ENCODE data around the gene INA.
"Not testable (repeated sequence)": the region's sequence is repeated elsewhere in the genome, so short reads cannot be mapped to it uniquely, and the experiment has no call there.

The INA gene

DNA sequence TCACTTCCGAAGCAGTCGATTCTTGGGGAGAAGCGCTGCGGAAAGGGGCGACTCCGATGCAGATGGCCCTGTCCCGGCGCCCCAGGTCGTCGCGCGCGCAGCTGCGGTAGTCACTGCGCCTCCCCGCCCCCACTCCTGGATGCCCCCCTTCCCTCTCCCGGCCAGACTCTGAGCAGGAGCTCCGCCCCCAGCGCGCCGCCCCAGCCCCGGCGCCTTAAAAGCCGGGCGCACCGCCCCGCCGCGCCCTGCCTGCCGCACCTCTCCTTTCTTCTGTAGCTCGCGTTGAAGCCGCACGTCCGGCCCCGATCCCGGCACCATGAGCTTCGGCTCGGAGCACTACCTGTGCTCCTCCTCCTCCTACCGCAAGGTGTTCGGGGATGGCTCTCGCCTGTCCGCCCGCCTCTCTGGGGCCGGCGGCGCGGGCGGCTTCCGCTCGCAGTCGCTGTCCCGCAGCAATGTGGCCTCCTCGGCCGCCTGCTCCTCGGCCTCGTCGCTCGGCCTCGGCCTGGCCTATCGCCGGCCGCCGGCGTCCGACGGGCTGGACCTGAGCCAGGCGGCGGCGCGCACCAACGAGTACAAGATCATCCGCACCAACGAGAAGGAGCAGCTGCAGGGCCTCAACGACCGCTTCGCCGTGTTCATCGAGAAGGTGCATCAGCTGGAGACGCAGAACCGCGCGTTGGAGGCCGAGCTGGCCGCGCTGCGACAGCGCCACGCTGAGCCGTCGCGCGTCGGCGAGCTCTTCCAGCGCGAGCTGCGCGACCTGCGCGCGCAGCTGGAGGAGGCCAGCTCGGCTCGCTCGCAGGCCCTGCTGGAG lies at the start of gene INA:
INA (plus strand) TSS at position 243 of the 817 bp plus-strand sequence; CDS start at position 317, 74 bp downstream.
- DNase-seq, result no peak

DNA sequence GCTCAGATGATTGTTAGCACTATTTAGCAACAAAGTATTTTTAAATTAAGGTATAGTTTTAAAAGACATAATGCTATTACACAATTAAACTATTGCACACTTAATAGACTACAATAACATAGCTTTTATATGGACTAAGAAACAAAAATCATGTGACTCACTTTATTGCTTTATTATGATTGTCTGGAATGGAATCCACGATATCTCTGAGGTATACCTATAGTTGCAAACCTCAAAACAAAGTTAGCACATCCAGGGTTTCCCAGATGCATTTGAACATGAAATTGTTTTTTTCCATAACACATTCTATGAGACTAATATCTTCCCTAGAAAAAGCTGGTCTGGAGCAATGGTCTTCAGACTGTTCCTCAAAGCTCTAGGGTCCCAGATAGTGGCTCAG lies 49.5 kb upstream of the INA start:
- DNase-seq, result no peak

DNA sequence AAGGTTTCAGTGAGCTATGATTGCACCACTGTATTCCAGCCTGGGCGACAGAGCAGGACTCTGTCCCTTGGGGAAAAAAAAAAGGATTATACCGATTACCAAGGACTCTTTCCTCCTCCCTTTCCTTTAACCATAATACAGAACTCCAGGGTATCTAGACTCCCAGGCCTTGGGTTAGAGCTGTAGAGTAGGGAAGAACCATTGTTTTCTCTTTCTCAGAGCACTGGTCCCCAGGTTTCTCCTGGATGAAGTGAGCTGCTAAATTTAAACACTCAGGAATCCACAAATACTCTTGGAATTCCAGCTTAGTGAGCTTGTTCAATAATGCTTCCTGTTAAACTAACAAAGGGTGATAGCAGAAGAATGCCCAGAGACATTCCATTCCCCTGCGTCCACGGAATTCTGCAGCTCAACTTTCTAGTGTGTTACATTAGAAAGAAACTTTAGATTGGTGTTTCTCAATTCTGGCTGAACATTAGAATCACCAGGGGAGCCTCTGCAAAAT lies 45.8 kb upstream of the INA start:
- no peak for DNase-seq

DNA sequence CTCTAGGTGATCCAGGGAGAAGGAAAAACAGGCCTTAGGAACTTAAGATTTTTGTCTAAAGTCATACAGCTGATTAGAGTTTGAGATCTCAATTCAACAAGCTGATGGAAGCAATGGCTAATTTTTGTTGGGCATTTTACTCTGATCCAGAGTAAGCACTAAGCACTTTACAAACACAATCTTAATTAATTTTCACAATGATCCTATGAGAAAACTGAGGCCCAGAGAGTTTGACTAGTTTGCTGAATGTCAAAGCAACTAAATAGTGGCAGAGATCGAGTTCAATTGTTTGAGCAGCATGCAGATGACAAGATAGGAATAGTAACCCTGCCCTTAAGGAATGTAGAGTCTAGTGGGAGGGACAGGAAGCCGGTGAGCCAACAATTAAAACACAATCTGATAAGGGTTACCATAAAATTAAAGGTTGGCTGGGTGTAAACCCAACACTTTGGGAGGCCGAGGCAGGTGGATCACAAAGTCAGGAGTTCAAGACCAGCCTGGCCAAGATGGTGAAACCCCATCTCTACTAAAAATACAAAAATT lies 44.7 kb upstream of the INA start:
- DNase-seq, result no peak

DNA sequence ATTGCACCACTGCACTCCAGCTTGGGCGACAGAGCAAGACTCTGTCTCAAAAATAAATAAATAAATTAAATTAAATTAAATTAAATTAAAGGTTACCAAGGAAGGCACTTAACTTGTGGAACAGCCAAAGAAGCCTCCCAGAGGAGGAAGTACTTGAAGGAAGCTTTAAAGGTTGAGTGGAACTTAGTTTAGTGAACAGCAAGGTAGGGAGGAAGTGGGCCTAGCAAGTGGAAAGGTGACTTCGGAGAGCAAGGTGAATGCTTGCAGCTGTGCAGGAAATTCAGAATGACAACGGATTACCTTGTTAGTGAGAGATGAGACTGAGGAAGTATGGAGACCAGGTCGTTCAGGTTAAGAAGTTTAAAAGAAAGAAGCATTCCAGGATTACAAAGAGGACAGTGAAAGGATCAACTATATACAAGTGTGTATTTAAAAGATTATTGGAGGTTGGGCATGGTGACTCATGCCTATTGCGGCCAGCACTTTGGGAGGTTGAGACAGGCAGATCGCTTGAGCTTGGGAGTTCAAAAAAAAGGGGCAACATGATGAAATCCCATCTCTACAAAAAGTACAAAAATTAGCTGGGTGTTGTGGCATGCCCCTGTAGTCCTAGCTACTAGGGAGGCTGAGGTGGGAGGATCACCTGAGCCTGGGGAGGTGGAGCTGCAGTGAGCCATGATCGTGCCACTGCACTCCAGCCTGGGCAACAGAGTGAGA lies 44.0 kb upstream of the INA start:
- no peak for DNase-seq

DNA sequence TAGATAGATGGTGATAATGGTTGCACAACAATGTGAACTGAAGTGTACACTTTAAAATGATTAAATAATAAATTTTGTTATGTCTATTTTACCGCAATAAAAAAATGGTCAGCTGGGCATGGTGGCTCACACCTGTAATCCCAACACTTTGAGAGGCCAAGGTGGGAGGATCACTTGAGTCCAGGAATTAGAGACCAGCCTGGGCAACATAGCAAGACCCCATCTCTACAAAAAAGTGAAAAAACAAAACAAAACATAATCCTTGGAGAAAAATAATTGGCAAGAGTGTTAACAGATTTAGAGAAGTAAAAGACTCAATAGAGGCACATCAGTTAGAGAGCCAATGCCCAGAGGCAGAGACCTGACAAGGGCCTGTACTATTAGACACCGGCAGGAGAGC lies 41.2 kb upstream of the INA start:
- no peak for DNase-seq

GRCh38 chr10:103238506-103239252 lies 38.3 kb upstream of the INA start:
- no peak for DNase-seq

GRCh38 chr10:103241262-103242011 lies 35.5 kb upstream of the INA start:
- peak; percentile 56 for DNase-seq

GRCh38 chr10:103244666-103245271 lies 32.2 kb upstream of the INA start:
- DNase-seq, result peak; percentile 36

DNA sequence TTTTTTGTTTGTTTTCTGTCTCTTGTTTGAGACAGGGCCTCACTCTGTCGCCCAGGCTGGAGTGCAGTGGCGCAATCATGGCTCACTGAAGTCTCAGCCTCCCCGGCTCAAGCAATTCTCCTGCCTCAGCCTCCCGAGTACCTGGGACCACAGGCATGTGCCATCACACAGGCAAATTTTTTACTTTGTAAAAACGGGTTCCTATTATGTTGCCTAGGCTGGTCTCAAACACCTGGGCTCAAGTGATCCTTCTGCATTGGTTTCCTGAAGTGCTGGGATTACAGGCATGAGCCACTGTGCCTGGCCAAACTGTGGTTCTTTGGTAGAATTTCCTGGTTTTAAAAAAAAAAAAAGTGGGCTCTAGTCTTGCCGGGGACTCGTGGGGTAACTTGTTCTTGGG lies 31.4 kb upstream of the INA start, which contains the start of gene RPEL1:
RPEL1 (plus strand) TSS at position 301 of the 400 bp plus-strand sequence. CDS start 110 bp downstream, outside the sequence.
- not testable (repeated sequence) for DNase-seq

DNA sequence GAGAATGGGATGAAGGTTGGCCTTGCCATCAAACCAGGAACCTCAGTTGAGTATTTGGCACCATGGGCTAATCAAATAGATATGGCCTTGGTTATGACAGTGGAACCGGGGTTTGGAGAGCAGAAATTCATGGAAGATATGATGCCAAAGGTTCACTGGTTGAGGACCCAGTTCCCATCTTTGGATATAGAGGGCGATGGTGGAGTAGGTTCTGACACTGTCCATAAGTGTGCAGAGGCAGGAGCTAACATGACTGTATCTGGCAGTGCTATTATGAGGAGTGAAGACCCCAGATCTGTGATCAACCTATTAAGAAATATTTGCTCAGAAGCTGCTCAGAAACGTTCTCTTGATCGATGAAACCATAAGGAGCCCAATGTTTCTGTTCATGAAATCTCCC lies 30.6 kb upstream of the INA start:
- DNase-seq, result no peak

- no peak for DNase-seq
These were observed 22.8 kb upstream of the INA start for GRCh38 chr10:103254113-103254512.

DNA sequence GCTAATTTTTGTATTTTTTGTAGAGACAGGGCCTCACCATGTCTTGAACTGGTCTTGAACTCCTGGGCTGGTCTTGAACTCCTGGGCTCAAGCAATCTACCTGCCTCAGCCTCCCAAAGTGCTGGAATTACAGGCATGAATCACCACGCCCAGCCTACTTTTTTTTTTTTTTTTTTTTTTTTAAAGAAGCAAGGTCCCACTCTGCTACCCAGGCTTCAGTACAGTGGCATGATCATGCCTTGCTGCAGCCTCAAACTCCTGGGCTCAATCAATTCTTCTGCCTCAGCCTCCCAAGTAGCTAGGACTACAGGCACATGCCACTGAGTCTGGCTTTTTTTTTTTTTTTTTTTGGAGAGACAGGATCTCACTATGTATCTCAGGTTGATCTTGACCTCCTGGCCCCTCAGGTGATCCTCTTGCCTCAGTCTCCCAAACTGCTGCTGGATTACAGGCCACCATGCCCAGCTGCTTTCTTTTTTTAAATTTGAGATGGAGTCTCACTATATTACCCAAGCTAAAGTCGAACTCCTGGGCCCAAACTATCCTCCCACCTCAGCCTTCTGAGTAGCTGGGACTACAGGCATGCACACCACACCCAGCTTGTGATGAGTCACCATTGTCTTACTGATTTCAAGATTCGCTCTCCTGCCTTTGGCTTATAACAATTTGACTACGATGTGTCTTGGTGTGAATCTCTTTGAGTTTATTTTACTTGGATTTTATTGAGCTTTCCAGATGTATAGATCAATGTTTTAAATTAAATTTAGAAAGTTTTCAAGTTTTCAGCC lies 22.2 kb upstream of the INA start:
- no peak for DNase-seq

DNA sequence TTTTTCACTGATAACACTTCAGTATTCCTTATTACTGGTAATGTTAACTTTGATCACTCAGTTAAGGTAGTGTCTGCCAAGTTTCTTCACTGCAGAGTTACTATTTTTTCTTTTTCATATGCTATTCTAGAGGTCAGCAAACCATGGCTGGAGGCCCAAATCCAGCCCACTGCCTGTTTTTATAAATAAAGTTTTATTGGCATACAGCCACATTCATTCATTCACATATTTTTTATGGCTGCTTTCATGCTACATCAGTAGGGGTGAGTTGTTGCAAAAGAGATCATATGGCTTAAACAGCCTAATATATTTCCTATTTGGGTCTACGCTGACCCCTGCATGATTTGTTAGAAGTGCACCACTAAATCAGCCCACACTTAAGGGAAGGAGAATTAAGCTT lies 20.3 kb upstream of the INA start:
- no peak for DNase-seq

GRCh38 chr10:103257812-103258211 lies 19.1 kb upstream of the INA start:
- DNase-seq, result no peak

GRCh38 chr10:103258928-103259327 lies 18.0 kb upstream of the INA start:
- not testable (repeated sequence) for DNase-seq

- no peak for DNase-seq
These were observed 16.9 kb upstream of the INA start for GRCh38 chr10:103259989-103260388.

DNA sequence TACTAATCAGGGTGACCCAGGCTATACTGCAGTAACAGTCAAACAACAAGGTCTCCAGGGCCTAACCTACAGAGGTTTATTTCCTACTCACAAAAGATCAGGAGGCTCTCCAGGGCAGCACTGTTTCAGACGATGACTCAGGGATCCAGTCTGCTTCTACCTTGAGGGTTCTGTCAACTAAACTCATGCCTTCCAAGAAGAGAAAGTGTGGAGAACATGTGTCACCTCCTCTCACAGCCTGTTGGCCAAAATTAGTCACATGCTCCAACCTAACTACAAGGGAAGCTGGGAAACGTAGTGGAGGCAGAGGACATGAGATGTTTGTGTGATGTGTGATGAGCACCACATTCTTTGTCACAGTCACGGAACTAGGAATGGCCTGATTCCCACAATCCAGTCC lies 14.7 kb upstream of the INA start:
- no peak for DNase-seq

DNA sequence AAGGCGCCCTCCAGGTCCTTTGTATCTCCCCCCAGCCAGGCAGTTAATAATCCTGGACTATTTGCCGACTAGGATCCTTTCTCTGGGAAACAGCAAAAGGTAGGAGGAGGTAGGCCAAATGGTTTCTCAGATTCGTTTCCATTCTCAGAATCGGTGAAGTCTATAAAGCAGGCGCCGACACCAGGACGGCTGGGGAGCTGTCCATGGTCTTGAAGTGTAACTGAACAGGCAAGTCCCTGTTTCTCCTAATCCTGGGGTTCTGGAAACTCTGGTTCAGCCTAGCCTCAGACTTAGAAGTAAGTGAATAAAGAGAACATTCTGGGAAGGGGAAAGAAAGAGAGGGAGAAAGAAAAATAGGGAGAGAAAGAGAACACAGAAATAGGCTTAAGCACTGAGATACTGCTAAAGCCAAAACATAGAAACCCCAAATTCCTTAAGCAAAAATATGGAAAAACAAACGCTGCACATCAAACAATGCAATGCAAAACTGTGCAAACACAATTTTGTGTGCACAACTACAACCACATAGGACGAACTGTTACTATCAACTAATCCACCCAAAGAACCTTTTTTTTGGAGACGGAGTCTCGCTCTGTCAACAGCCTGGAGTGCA lies 11.1 kb upstream of the INA start:
- no peak for DNase-seq

DNA sequence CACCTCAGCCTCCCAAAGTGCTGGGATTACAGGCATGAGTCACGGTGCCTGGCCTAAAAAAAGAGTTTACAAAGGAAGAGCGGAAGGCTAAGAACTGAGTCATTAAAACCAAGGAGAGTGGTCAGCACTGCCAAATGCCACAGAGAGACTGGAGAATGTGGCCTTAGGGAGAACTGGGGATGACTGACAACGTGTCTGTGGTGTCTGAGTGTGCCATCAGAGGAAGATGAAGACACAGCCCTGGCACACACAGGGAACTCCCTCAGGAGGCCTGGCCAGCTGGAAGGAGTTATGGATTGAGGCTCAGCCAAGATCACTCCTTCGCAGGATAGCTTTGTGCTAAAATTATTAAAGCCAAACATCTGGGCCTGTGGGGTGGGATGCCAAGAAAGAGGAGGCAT lies 3.9 kb upstream of the INA start:
- no peak for DNase-seq
